ENCODE measurements around the gene RBMS1. TPM values are rescaled to one million over a fixed set of nuclear protein-coding genes. Genes with fewer than 3 reads are reported as not detected.
A peak's percentile ranks its signal among the peaks of the same experiment; 100 is the strongest.

The RBMS1 gene
- total RNA-seq: 10 to 100 TPM; 65.5 to 67.5 TPM

- CTCF ChIA-PET: no interaction called here
These were observed at the start of gene RBMS1 for GRCh38 chr2:160493227-160494028. TSS of gene RBMS1 (minus strand) at chr2:160493807. CDS start at chr2:160493363, 444 bp downstream.

GRCh38 chr2:160541745-160542144 lies 48.1 kb upstream of the RBMS1 start:
- no peaks in the 10 kb centered on the region for H3K9me3 Mint-ChIP-seq
- CTCF ChIA-PET: no interaction called here
- no peaks in the 10 kb centered on the region for H3K36me3 Mint-ChIP-seq (ENCODE audit: low read depth)
- H3K27me3 Mint-ChIP-seq: no peaks in the 10 kb centered on the region
- no peak overlapping the region for H3K4me3 Mint-ChIP-seq
- H3K4me1 Mint-ChIP-seq: no peaks in the 10 kb centered on the region
- DNase-seq: no peak
- no peak overlapping the region for H3K27ac Mint-ChIP-seq
- POLR2A ChIA-PET: no interaction called here

More at GRCh38 chr2:160493227-160494028, at the start of gene RBMS1:
- no peaks in the 10 kb centered on the region for H3K9me3 Mint-ChIP-seq
- peak; percentile 56 for DNase-seq
- POLR2A ChIA-PET: interaction anchor here (0.9 to 2.9 kb wide), 5 partner anchors 20 to 159 kb away, joined by 4 to 18 read pairs (median 5); no protein-coding TSS in a partner anchor
- peaks cover 35% of the 10 kb centered on the region for H3K4me1 Mint-ChIP-seq
- H3K27ac Mint-ChIP-seq: peak within 1 kb of the TSS; percentile 84
- H3K4me3 Mint-ChIP-seq: peak within 1 kb of the TSS; percentile 97
- H3K36me3 Mint-ChIP-seq (ENCODE audit: low read depth): peaks cover 7% of the 10 kb centered on the region
- peaks cover 19% of the 10 kb centered on the region for H3K27me3 Mint-ChIP-seq

GRCh38 chr2:160538559-160539355 lies 45.1 kb upstream of the RBMS1 start:
- Mint-ChIP-seq H3K36me3 (ENCODE audit: low read depth) (no peaks in the 10 kb centered on the region), H3K27ac (no peak overlapping the region), H3K9me3 (no peaks in the 10 kb centered on the region), H3K4me3 (no peak overlapping the region), H3K4me1 (no peaks in the 10 kb centered on the region), H3K27me3 (no peaks in the 10 kb centered on the region)
- POLR2A ChIA-PET: interaction anchor here (0.6 kb wide), 1 partner anchor 387 kb away, joined by 3 read pairs; no protein-coding TSS in a partner anchor
- DNase-seq: no peak
- CTCF ChIA-PET: no interaction called here

GRCh38 chr2:160538115-160538514 lies 44.5 kb upstream of the RBMS1 start:
- H3K4me1 Mint-ChIP-seq: no peaks in the 10 kb centered on the region
- H3K27ac Mint-ChIP-seq: no peak overlapping the region
- DNase-seq: no peak
- no peak overlapping the region for H3K4me3 Mint-ChIP-seq
- CTCF ChIA-PET: no interaction called here
- H3K9me3 Mint-ChIP-seq: no peaks in the 10 kb centered on the region
- POLR2A ChIA-PET: no interaction called here
- H3K36me3 Mint-ChIP-seq (ENCODE audit: low read depth): no peaks in the 10 kb centered on the region
- no peaks in the 10 kb centered on the region for H3K27me3 Mint-ChIP-seq

- no peaks in the 10 kb centered on the region for H3K9me3 Mint-ChIP-seq
- no peaks in the 10 kb centered on the region for H3K4me1 Mint-ChIP-seq
- ChIA-PET POLR2A (interaction anchor here (0.5 to 0.7 kb wide), 2 partner anchors 265 to 280 kb away, joined by 3 read pairs; no protein-coding TSS in a partner anchor), CTCF (no interaction called here)
- no peak overlapping the region for H3K4me3 Mint-ChIP-seq
- H3K27me3 Mint-ChIP-seq: no peaks in the 10 kb centered on the region
- no peak overlapping the region for H3K27ac Mint-ChIP-seq
- no peaks in the 10 kb centered on the region for H3K36me3 Mint-ChIP-seq (ENCODE audit: low read depth)
- no peak for DNase-seq
These were observed 41.4 kb upstream of the RBMS1 start for GRCh38 chr2:160534996-160535395.

- no peak for DNase-seq
- Mint-ChIP-seq H3K27ac (no peak overlapping the region), H3K36me3 (ENCODE audit: low read depth) (no peaks in the 10 kb centered on the region), H3K4me3 (no peak overlapping the region), H3K4me1 (no peaks in the 10 kb centered on the region), H3K27me3 (no peaks in the 10 kb centered on the region), H3K9me3 (no peaks in the 10 kb centered on the region)
- ChIA-PET CTCF (interaction anchor here (0.5 kb wide), 1 partner anchor 1130 kb away, joined by 3 read pairs; no protein-coding TSS in a partner anchor), POLR2A (interaction anchor here (0.5 to 0.7 kb wide), 2 partner anchors 264 to 1013 kb away, joined by 3 read pairs; no protein-coding TSS in a partner anchor)
These were observed 40.6 kb upstream of the RBMS1 start for GRCh38 chr2:160534249-160534648.

- H3K27ac Mint-ChIP-seq: no peak overlapping the region
- no peak for DNase-seq
- no peak overlapping the region for H3K4me3 Mint-ChIP-seq
- no peaks in the 10 kb centered on the region for H3K36me3 Mint-ChIP-seq (ENCODE audit: low read depth)
- ChIA-PET CTCF (no interaction called here), POLR2A (no interaction called here)
- no peaks in the 10 kb centered on the region for H3K27me3 Mint-ChIP-seq
- no peaks in the 10 kb centered on the region for H3K9me3 Mint-ChIP-seq
- no peaks in the 10 kb centered on the region for H3K4me1 Mint-ChIP-seq
These were observed 39.9 kb upstream of the RBMS1 start for GRCh38 chr2:160533482-160533881.

- no peak for DNase-seq
- ChIA-PET POLR2A (no interaction called here), CTCF (no interaction called here)
- H3K4me1 Mint-ChIP-seq: no peaks in the 10 kb centered on the region
- no peak overlapping the region for H3K4me3 Mint-ChIP-seq
- no peaks in the 10 kb centered on the region for H3K27me3 Mint-ChIP-seq
- no peak overlapping the region for H3K27ac Mint-ChIP-seq
- no peaks in the 10 kb centered on the region for H3K9me3 Mint-ChIP-seq
- peaks cover 3% of the 10 kb centered on the region for H3K36me3 Mint-ChIP-seq (ENCODE audit: low read depth)
These were observed 38.8 kb upstream of the RBMS1 start for GRCh38 chr2:160532388-160532787.

- Mint-ChIP-seq H3K9me3 (no peaks in the 10 kb centered on the region), H3K36me3 (ENCODE audit: low read depth) (peaks cover 6% of the 10 kb centered on the region), H3K4me3 (no peak overlapping the region), H3K27me3 (peaks cover 12% of the 10 kb centered on the region), H3K4me1 (no peaks in the 10 kb centered on the region), H3K27ac (no peak overlapping the region)
- ChIA-PET POLR2A (interaction anchor here (1.1 kb wide), 1 partner anchor 85 kb away, joined by 3 read pairs; no protein-coding TSS in a partner anchor), CTCF (no interaction called here)
- DNase-seq: no peak
These were observed 29.5 kb upstream of the RBMS1 start for GRCh38 chr2:160522951-160523710.

GRCh38 chr2:160517731-160518130 lies 24.1 kb upstream of the RBMS1 start:
- ChIA-PET POLR2A (no interaction called here), CTCF (no interaction called here)
- Mint-ChIP-seq H3K4me3 (no peak overlapping the region), H3K36me3 (ENCODE audit: low read depth) (no peaks in the 10 kb centered on the region), H3K4me1 (peaks cover 21% of the 10 kb centered on the region), H3K9me3 (no peaks in the 10 kb centered on the region), H3K27me3 (peaks cover 10% of the 10 kb centered on the region), H3K27ac (no peak overlapping the region)
- DNase-seq: no peak

- no peaks in the 10 kb centered on the region for H3K36me3 Mint-ChIP-seq (ENCODE audit: low read depth)
- POLR2A ChIA-PET: no interaction called here
- H3K4me3 Mint-ChIP-seq: no peak overlapping the region
These were observed 23.1 kb upstream of the RBMS1 start for GRCh38 chr2:160516547-160517365.

GRCh38 chr2:160515120-160515519 lies 21.5 kb upstream of the RBMS1 start:
- no peaks in the 10 kb centered on the region for H3K9me3 Mint-ChIP-seq

More at GRCh38 chr2:160516547-160517365, 23.1 kb upstream of the RBMS1 start:
- H3K27ac Mint-ChIP-seq: no peak overlapping the region
- peaks cover 24% of the 10 kb centered on the region for H3K4me1 Mint-ChIP-seq
- CTCF ChIA-PET: interaction anchor here (0.5 kb wide), 1 partner anchor 427 kb away, joined by 3 read pairs; no protein-coding TSS in a partner anchor
- no peaks in the 10 kb centered on the region for H3K9me3 Mint-ChIP-seq
- peaks cover 10% of the 10 kb centered on the region for H3K27me3 Mint-ChIP-seq
- DNase-seq: no peak

More at GRCh38 chr2:160515120-160515519, 21.5 kb upstream of the RBMS1 start:
- no peak overlapping the region for H3K4me3 Mint-ChIP-seq
- ChIA-PET POLR2A (no interaction called here), CTCF (no interaction called here)
- no peak for DNase-seq
- no peaks in the 10 kb centered on the region for H3K36me3 Mint-ChIP-seq (ENCODE audit: low read depth)
- H3K27me3 Mint-ChIP-seq: peaks cover 10% of the 10 kb centered on the region
- peaks cover 24% of the 10 kb centered on the region for H3K4me1 Mint-ChIP-seq
- H3K27ac Mint-ChIP-seq: no peak overlapping the region
